Heart left ventricle (tissue), 13 donors: ENCODE results near the gene BCKDHB.

Source experiments
- CTCF ChIP-seq, 12 donors: fragments of 200-600 bp; sonication (generic) in 4 of 12; IDR thresholded peaks; one replicate each; pipeline versions ENCODE4 v1.5.0 to v1.8.0; 2018 to 2022; ENCODE audit warnings: antibody characterized with exemption in 12 of 12, mild to moderate bottlenecking in 5 of 12
- POLR2A ChIP-seq, 2 donors: fragments of 450-650 bp; IDR thresholded peaks; one replicate each; pipeline ENCODE4 v1.6.1; 2017; ENCODE audit warnings: antibody characterized with exemption in 2 of 2, mild to moderate bottlenecking in 2 of 2, moderate library complexity in 2 of 2
- donor health status: ischemic (EF 13 %, LVEDD 7.1; RV severe dilation, severe dysfunction).
- donor health status: DM: no; HTN: yes; CAD: no.
- donor health status: DM: no; HTN: no; CAD: no.
- donor health status: ischemic (EF 25% LVEDD 6.9; RV normal size, moderate dysfunction).
- donor health status: ischemic (EF 25% LVEDD 5.7; RV mildly dilated, moderate dysfunction).
- donor health status: ischemic (EF 35%, LVEDD 5.7; RV mildly dilated, moderate dysfunction).
- donor health status: nonischemic (EF 11% LVEDD 7.7; RV severe dilation, severe dysfunction).
- donor health status: DM: yes; HTN: yes; CAD: no.
- donor health status: PGD.
- donor health status: ischemic (EF 29% LVEDD 5.4; RV normal size, mild dysfunction).
- donor health status: nonischemic (EF 23%, LVEDD 6.1; RV moderate dilation, normal function).

GRCh38 chr6:80144753-80145315, 38.4 kb downstream of the BCKDHB start:
- TF ChIP-seq POLR2A (IDR thresholded peaks at IDR 0.05) = no peak
- TF ChIP-seq CTCF (IDR thresholded peaks at IDR 0.05) = no peak
